Adrenal gland (tissue), 5 donors: Measurements from ENCODE around the gene DACT3.

Source experiments
- POLR2A ChIP-seq, 2 donors: fragments of 450-650 bp; IDR thresholded peaks; one replicate each; pipeline ENCODE4 v1.6.1; 2017; ENCODE audit warnings: antibody characterized with exemption in 2 of 2, mild to moderate bottlenecking in 2 of 2, moderate library complexity in 1 of 2
- TF ChIP-seq, protein P1 (sequence below), 6 experiments: fragments of 450-650 bp in 4 of 6; fragments of 200-600 bp in 2 of 6; sonication (generic) in 1 of 6; IDR thresholded peaks; 1 replicate in 5 of 6; 2 replicates in 1 of 6; pipeline versions ENCODE4 v1.5.1 to v1.8.0; 2016 to 2021; ENCODE audit warnings: antibody characterized with exemption in 6 of 6, mild to moderate bottlenecking in 2 of 6, moderate library complexity in 1 of 6
- donor health status: DM: no; HTN: no; CAD: no.

GRCh38 chr19:46633130-46633529, 27.9 kb downstream of the DACT3 start:
- TF ChIP-seq, protein P1, sequence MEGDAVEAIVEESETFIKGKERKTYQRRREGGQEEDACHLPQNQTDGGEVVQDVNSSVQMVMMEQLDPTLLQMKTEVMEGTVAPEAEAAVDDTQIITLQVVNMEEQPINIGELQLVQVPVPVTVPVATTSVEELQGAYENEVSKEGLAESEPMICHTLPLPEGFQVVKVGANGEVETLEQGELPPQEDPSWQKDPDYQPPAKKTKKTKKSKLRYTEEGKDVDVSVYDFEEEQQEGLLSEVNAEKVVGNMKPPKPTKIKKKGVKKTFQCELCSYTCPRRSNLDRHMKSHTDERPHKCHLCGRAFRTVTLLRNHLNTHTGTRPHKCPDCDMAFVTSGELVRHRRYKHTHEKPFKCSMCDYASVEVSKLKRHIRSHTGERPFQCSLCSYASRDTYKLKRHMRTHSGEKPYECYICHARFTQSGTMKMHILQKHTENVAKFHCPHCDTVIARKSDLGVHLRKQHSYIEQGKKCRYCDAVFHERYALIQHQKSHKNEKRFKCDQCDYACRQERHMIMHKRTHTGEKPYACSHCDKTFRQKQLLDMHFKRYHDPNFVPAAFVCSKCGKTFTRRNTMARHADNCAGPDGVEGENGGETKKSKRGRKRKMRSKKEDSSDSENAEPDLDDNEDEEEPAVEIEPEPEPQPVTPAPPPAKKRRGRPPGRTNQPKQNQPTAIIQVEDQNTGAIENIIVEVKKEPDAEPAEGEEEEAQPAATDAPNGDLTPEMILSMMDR (IDR thresholded peaks at IDR 0.05), result no peak
- no peak for TF ChIP-seq POLR2A (IDR thresholded peaks at IDR 0.05)
